Brain microvascular endothelial cell (primary cell): Measurements from ENCODE around the gene PDLIM7.

Experiments
- DNase-seq: peaks from one replicate; pipeline ENCODE4 v3.0.0-alpha.2; 2020
- H3K27ac ChIP-seq: fragments of 250-450 bp; sonication (Bioruptor Pico); 2 replicates; pipeline ENCODE4 v1.5.1; 2020; ENCODE audit warnings: mild to moderate bottlenecking, moderate library complexity
- H3K27me3 ChIP-seq: fragments of 250-450 bp; sonication (Bioruptor Pico); replicated peaks from 2 replicates; pipeline ENCODE4 v1.5.1; 2020; ENCODE audit warnings: mild to moderate bottlenecking
- H3K36me3 ChIP-seq: fragments of 250-450 bp; sonication (Bioruptor Pico); replicated peaks from 2 replicates; pipeline ENCODE4 v1.5.1; 2020; ENCODE audit warnings: mild to moderate bottlenecking
- H3K4me3 ChIP-seq: 2 replicates; pipeline ENCODE4 v1.5.1; 2011; ENCODE audit warnings: low read depth, mild to moderate bottlenecking, control low read depth, low read length, moderate library complexity
- CTCF ChIP-seq: IDR thresholded peaks from 2 replicates; pipeline ENCODE4 v1.5.1; 2011; ENCODE audit warnings: low read depth, mild to moderate bottlenecking, moderate library complexity, low read length, control low read depth, inconsistent platforms; ENCODE audit errors: missing control alignments
- in situ Hi-C: cut with HindIII; loops from 2 replicates; pipeline ENCODE4 v1.10.0; 2017; ENCODE audit warnings: low sequenced_read_pairs, low pct_ligation_motif_present

The PDLIM7 gene

GRCh38 chr5:177435847-177436536 is 61.4 kb downstream of the PDLIM7 start:
- no peak overlapping the region for H3K27ac ChIP-seq
- H3K4me3 ChIP-seq = no peak overlapping the region
- DNase-seq = no peak
- H3K36me3 ChIP-seq = peaks cover 56% of the 10 kb centered on the region
- in situ Hi-C loops = loop anchor here (25.0 kb wide), 1 partner anchor 124 kb away; the partner anchor contains the start of genes MXD3, PRELID1 and RAB24
- TF ChIP-seq CTCF = no peak
- H3K27me3 ChIP-seq = no peaks in the 10 kb centered on the region

GRCh38 chr5:177434942-177435738 is 62.3 kb downstream of the PDLIM7 start:
- in situ Hi-C loops = loop anchor here (25.0 kb wide), 1 partner anchor 123 kb away; the partner anchor contains the start of genes MXD3, PRELID1 and RAB24
- DNase-seq = no peak
- no peak overlapping the region for H3K4me3 ChIP-seq
- peaks cover 56% of the 10 kb centered on the region for H3K36me3 ChIP-seq
- no peaks in the 10 kb centered on the region for H3K27me3 ChIP-seq
- TF ChIP-seq CTCF = no peak
- no peak overlapping the region for H3K27ac ChIP-seq

GRCh38 chr5:177434437-177434836 is 63.0 kb downstream of the PDLIM7 start:
- Histone ChIP-seq H3K4me3 (no peak overlapping the region), H3K36me3 (peaks cover 56% of the 10 kb centered on the region), H3K27ac (no peak overlapping the region), H3K27me3 (no peaks in the 10 kb centered on the region)
- no peak for TF ChIP-seq CTCF
- no peak for DNase-seq
- in situ Hi-C loops = loop anchor here (25.0 kb wide), 1 partner anchor 122 kb away; the partner anchor contains the start of genes MXD3, PRELID1 and RAB24

GRCh38 chr5:177433658-177434217 is 63.7 kb downstream of the PDLIM7 start:
- peaks cover 55% of the 10 kb centered on the region for H3K36me3 ChIP-seq
- DNase-seq = no peak
- H3K27ac ChIP-seq = no peak overlapping the region
- TF ChIP-seq CTCF = no peak
- in situ Hi-C loops = loop anchor here (25.0 kb wide), 1 partner anchor 121 kb away; the partner anchor contains the start of genes MXD3, PRELID1 and RAB24
- H3K4me3 ChIP-seq = no peak overlapping the region
- H3K27me3 ChIP-seq = no peaks in the 10 kb centered on the region
